ENCODE results near the gene WDR7. TPM values are rescaled to one million over a fixed set of nuclear protein-coding genes. Genes with fewer than 3 reads are reported as not detected.

The WDR7 gene
- total RNA-seq, 2 experiments from 2014 or later, result 35.9 to 43.3 TPM

- no peak overlapping the region for H3K4me3 Mint-ChIP-seq
- H3K4me1 Mint-ChIP-seq, result peaks cover 22% of the 10 kb centered on the region
- CTCF ChIA-PET, result no interaction called here
- H3K27ac Mint-ChIP-seq, result no peak overlapping the region
- H3K9me3 Mint-ChIP-seq (ENCODE audit: low read depth), result no peaks in the 10 kb centered on the region
- DNase-seq, result no peak
- ATAC-seq, result no peak
- peaks cover 6% of the 10 kb centered on the region for H3K36me3 Mint-ChIP-seq
- H3K27me3 Mint-ChIP-seq, result no peaks in the 10 kb centered on the region
Observed at GRCh38 chr18:56711708-56712445, 60.7 kb downstream of the WDR7 start.

- DNase-seq (no peak), ATAC-seq (no peak)
- H3K27ac Mint-ChIP-seq, result no peak overlapping the region
- no peaks in the 10 kb centered on the region for H3K9me3 Mint-ChIP-seq (ENCODE audit: low read depth)
- H3K4me3 Mint-ChIP-seq, result no peak overlapping the region
- CTCF ChIA-PET, result no interaction called here
- peaks cover 26% of the 10 kb centered on the region for H3K4me1 Mint-ChIP-seq
- H3K27me3 Mint-ChIP-seq, result no peaks in the 10 kb centered on the region
- H3K36me3 Mint-ChIP-seq, result peaks cover 3% of the 10 kb centered on the region
Observed at GRCh38 chr18:56712761-56713160, 61.6 kb downstream of the WDR7 start.

GRCh38 chr18:56715121-56715520 is 64.0 kb downstream of the WDR7 start:
- Mint-ChIP-seq H3K4me1 (peaks cover 20% of the 10 kb centered on the region), H3K27ac (no peak overlapping the region), H3K36me3 (peaks cover 13% of the 10 kb centered on the region), H3K4me3 (no peak overlapping the region), H3K27me3 (no peaks in the 10 kb centered on the region), H3K9me3 (ENCODE audit: low read depth) (no peaks in the 10 kb centered on the region)
- ATAC-seq (no peak), DNase-seq (no peak)
- CTCF ChIA-PET, result no interaction called here

GRCh38 chr18:56716692-56717146 is 65.6 kb downstream of the WDR7 start:
- Mint-ChIP-seq H3K36me3 (peaks cover 13% of the 10 kb centered on the region), H3K4me1 (peaks cover 20% of the 10 kb centered on the region), H3K9me3 (ENCODE audit: low read depth) (no peaks in the 10 kb centered on the region), H3K27ac (no peak overlapping the region), H3K27me3 (no peaks in the 10 kb centered on the region), H3K4me3 (no peak overlapping the region)
- DNase-seq (no peak), ATAC-seq (peak; percentile 71)
- CTCF ChIA-PET, result interaction anchor here (0.8 kb wide), 1 partner anchor 14 kb away, joined by 3 read pairs; no protein-coding TSS in a partner anchor

GRCh38 chr18:56721031-56721430 is 69.9 kb downstream of the WDR7 start:
- no peak for DNase-seq
- no peak overlapping the region for H3K27ac Mint-ChIP-seq

GRCh38 chr18:56721491-56721890 is 70.3 kb downstream of the WDR7 start:
- H3K4me3 Mint-ChIP-seq, result no peak overlapping the region
- no peaks in the 10 kb centered on the region for H3K9me3 Mint-ChIP-seq (ENCODE audit: low read depth)
- ATAC-seq (no peak), DNase-seq (no peak)
- no peak overlapping the region for H3K27ac Mint-ChIP-seq
- H3K4me1 Mint-ChIP-seq, result peaks cover 12% of the 10 kb centered on the region
- CTCF ChIA-PET, result interaction anchor here (1.5 kb wide), 1 partner anchor 12 kb away, joined by 4 read pairs; no protein-coding TSS in a partner anchor
- H3K27me3 Mint-ChIP-seq, result no peaks in the 10 kb centered on the region
- H3K36me3 Mint-ChIP-seq, result peaks cover 33% of the 10 kb centered on the region

More at GRCh38 chr18:56721031-56721430, 69.9 kb downstream of the WDR7 start:
- ATAC-seq, result no peak
- H3K4me1 Mint-ChIP-seq, result peaks cover 15% of the 10 kb centered on the region
- no peaks in the 10 kb centered on the region for H3K27me3 Mint-ChIP-seq
- peaks cover 28% of the 10 kb centered on the region for H3K36me3 Mint-ChIP-seq
- no peak overlapping the region for H3K4me3 Mint-ChIP-seq
- H3K9me3 Mint-ChIP-seq (ENCODE audit: low read depth), result no peaks in the 10 kb centered on the region
- CTCF ChIA-PET, result interaction anchor here (1.5 kb wide), 1 partner anchor 12 kb away, joined by 4 read pairs; no protein-coding TSS in a partner anchor

GRCh38 chr18:56722518-56722917 is 71.4 kb downstream of the WDR7 start:
- no peaks in the 10 kb centered on the region for H3K9me3 Mint-ChIP-seq (ENCODE audit: low read depth)
- H3K36me3 Mint-ChIP-seq, result peaks cover 37% of the 10 kb centered on the region
- peaks cover 5% of the 10 kb centered on the region for H3K4me1 Mint-ChIP-seq
- no peak for ATAC-seq
- CTCF ChIA-PET, result no interaction called here
- no peak for DNase-seq
- H3K4me3 Mint-ChIP-seq, result no peak overlapping the region
- H3K27ac Mint-ChIP-seq, result no peak overlapping the region
- H3K27me3 Mint-ChIP-seq, result no peaks in the 10 kb centered on the region

GRCh38 chr18:56723068-56723467 is 71.9 kb downstream of the WDR7 start:
- H3K4me1 Mint-ChIP-seq, result peaks cover 2% of the 10 kb centered on the region
- H3K4me3 Mint-ChIP-seq, result no peak overlapping the region
- DNase-seq, result no peak
- CTCF ChIA-PET, result no interaction called here
- ATAC-seq, result no peak
- no peaks in the 10 kb centered on the region for H3K9me3 Mint-ChIP-seq (ENCODE audit: low read depth)
- no peak overlapping the region for H3K27ac Mint-ChIP-seq
- H3K27me3 Mint-ChIP-seq, result no peaks in the 10 kb centered on the region
- H3K36me3 Mint-ChIP-seq, result peaks cover 39% of the 10 kb centered on the region

- Mint-ChIP-seq H3K4me3 (no peak overlapping the region), H3K27me3 (no peaks in the 10 kb centered on the region), H3K36me3 (peaks cover 40% of the 10 kb centered on the region), H3K4me1 (peaks cover 2% of the 10 kb centered on the region), H3K27ac (no peak overlapping the region), H3K9me3 (ENCODE audit: low read depth) (no peaks in the 10 kb centered on the region)
- CTCF ChIA-PET, result no interaction called here
- ATAC-seq (no peak), DNase-seq (no peak)
Observed at GRCh38 chr18:56723706-56724105, 72.5 kb downstream of the WDR7 start.

- H3K4me1 Mint-ChIP-seq, result peaks cover 2% of the 10 kb centered on the region
- no peak overlapping the region for H3K27ac Mint-ChIP-seq
- DNase-seq (no peak), ATAC-seq (no peak)
- H3K36me3 Mint-ChIP-seq, result peaks cover 44% of the 10 kb centered on the region
- H3K4me3 Mint-ChIP-seq, result no peak overlapping the region
- CTCF ChIA-PET, result no interaction called here
- no peaks in the 10 kb centered on the region for H3K27me3 Mint-ChIP-seq
- H3K9me3 Mint-ChIP-seq (ENCODE audit: low read depth), result no peaks in the 10 kb centered on the region
Observed at GRCh38 chr18:56726906-56727305, 75.7 kb downstream of the WDR7 start.

GRCh38 chr18:56727399-56727798 is 76.2 kb downstream of the WDR7 start:
- no peaks in the 10 kb centered on the region for H3K9me3 Mint-ChIP-seq (ENCODE audit: low read depth)
- no peak overlapping the region for H3K27ac Mint-ChIP-seq
- DNase-seq (no peak), ATAC-seq (no peak)
- CTCF ChIA-PET, result no interaction called here
- H3K27me3 Mint-ChIP-seq, result no peaks in the 10 kb centered on the region
- H3K4me1 Mint-ChIP-seq, result peaks cover 2% of the 10 kb centered on the region
- H3K36me3 Mint-ChIP-seq, result peaks cover 45% of the 10 kb centered on the region
- no peak overlapping the region for H3K4me3 Mint-ChIP-seq

- H3K4me3 Mint-ChIP-seq, result no peak overlapping the region
- H3K9me3 Mint-ChIP-seq (ENCODE audit: low read depth), result no peaks in the 10 kb centered on the region
- no peak overlapping the region for H3K27ac Mint-ChIP-seq
- peaks cover 41% of the 10 kb centered on the region for H3K36me3 Mint-ChIP-seq
- DNase-seq (no peak), ATAC-seq (no peak)
- CTCF ChIA-PET, result no interaction called here
- H3K27me3 Mint-ChIP-seq, result no peaks in the 10 kb centered on the region
- H3K4me1 Mint-ChIP-seq, result peaks cover 2% of the 10 kb centered on the region
Observed at GRCh38 chr18:56728741-56729140, 77.6 kb downstream of the WDR7 start.

GRCh38 chr18:56738184-56738583 is 87.0 kb downstream of the WDR7 start:
- peaks cover 15% of the 10 kb centered on the region for H3K36me3 Mint-ChIP-seq
- DNase-seq (no peak), ATAC-seq (no peak)
- H3K27ac Mint-ChIP-seq, result no peak overlapping the region
- H3K9me3 Mint-ChIP-seq (ENCODE audit: low read depth), result no peaks in the 10 kb centered on the region
- no peaks in the 10 kb centered on the region for H3K4me1 Mint-ChIP-seq
- CTCF ChIA-PET, result interaction anchor here (0.7 kb wide), 1 partner anchor 87 kb away, joined by 4 read pairs; the partner anchor contains the start of gene WDR7
- no peak overlapping the region for H3K4me3 Mint-ChIP-seq
- H3K27me3 Mint-ChIP-seq, result no peaks in the 10 kb centered on the region

GRCh38 chr18:56739731-56740130 is 88.6 kb downstream of the WDR7 start:
- CTCF ChIA-PET, result no interaction called here
- DNase-seq, result no peak
- H3K4me3 Mint-ChIP-seq, result no peak overlapping the region
- ATAC-seq, result no peak
- no peaks in the 10 kb centered on the region for H3K4me1 Mint-ChIP-seq
- H3K27ac Mint-ChIP-seq, result no peak overlapping the region
- H3K9me3 Mint-ChIP-seq (ENCODE audit: low read depth), result no peaks in the 10 kb centered on the region
- H3K36me3 Mint-ChIP-seq, result peaks cover 9% of the 10 kb centered on the region
- no peaks in the 10 kb centered on the region for H3K27me3 Mint-ChIP-seq
